HL-60 (cell line): ENCODE results near the gene TGM5.

Experiments used
- DNase-seq, 2 experiments: peaks; one replicate each; pipeline ENCODE4 v3.0.0-alpha.2; 2010 to 2020; ENCODE audit warnings: low read depth in 1 of 2, low spot score in 1 of 2
- H3K27ac ChIP-seq: fragments of 250-450 bp; sonication (Bioruptor Pico); replicated peaks from 2 replicates; pipeline ENCODE4 v1.5.1; 2020; ENCODE audit warnings: mild to moderate bottlenecking, moderate library complexity
- H3K27me3 ChIP-seq: fragments of 250-450 bp; sonication (Bioruptor Pico); 2 replicates; pipeline ENCODE4 v1.5.1; 2021; ENCODE audit warnings: mild to moderate bottlenecking, moderate library complexity; ENCODE audit not compliant: insufficient read depth, poor library complexity, severe bottlenecking
- H3K4me3 ChIP-seq: replicated peaks from 2 replicates; pipeline ENCODE4 v1.5.1; 2011; ENCODE audit warnings: mild to moderate bottlenecking, control low read depth, low read length; ENCODE audit not compliant: insufficient read depth
- CTCF ChIP-seq: IDR thresholded peaks from one replicate; pipeline ENCODE4 v1.5.1; 2011; ENCODE audit warnings: low read length, control low read depth, inconsistent platforms; ENCODE audit not compliant: insufficient read depth
- GABPA ChIP-seq: IDR thresholded peaks from 2 replicates; pipeline ENCODE4 v1.6.1; 2012; ENCODE audit warnings: low read depth
- POLR2AphosphoS5 ChIP-seq: IDR thresholded peaks from 2 replicates; pipeline ENCODE4 v1.6.1; 2012; ENCODE audit warnings: low read depth
- REST ChIP-seq: IDR thresholded peaks from 2 replicates; pipeline ENCODE4 v1.6.1; 2012; ENCODE audit warnings: low read depth; ENCODE audit not compliant: insufficient replicate concordance
- SPI1 ChIP-seq: IDR thresholded peaks from 2 replicates; pipeline ENCODE4 v1.6.1; 2012; ENCODE audit warnings: low read depth, mild to moderate bottlenecking, borderline replicate concordance

TGM5 gene

GRCh38 chr15:43267439-43267838 lies 711 bp upstream of the TGM5 start:
- TF ChIP-seq REST (no peak), GABPA (no peak), POLR2AphosphoS5 (no peak), CTCF (no peak), SPI1 (no peak)
- H3K27me3 ChIP-seq: no peaks in the 10 kb centered on the region
- no peak for DNase-seq
- no peak overlapping the region for H3K27ac ChIP-seq
- H3K4me3 ChIP-seq: no peak overlapping the region

- TF ChIP-seq CTCF (no peak), GABPA (no peak), POLR2AphosphoS5 (no peak), SPI1 (no peak), REST (no peak)
- Histone ChIP-seq H3K27ac (no peak overlapping the region), H3K27me3 (no peaks in the 10 kb centered on the region), H3K4me3 (no peak overlapping the region)
- DNase-seq: no peak
These were observed 342 bp downstream of the TGM5 start for GRCh38 chr15:43266386-43266785.

GRCh38 chr15:43260011-43260615 lies 6.6 kb downstream of the TGM5 start:
- Histone ChIP-seq H3K27ac (no peak overlapping the region), H3K4me3 (no peak overlapping the region), H3K27me3 (no peaks in the 10 kb centered on the region)
- no peak for DNase-seq
- no peak for TF ChIP-seq GABPA
- TF ChIP-seq REST: no peak
- TF ChIP-seq SPI1: no peak
- TF ChIP-seq POLR2AphosphoS5: no peak
- no peak for TF ChIP-seq CTCF
